MCF 10A (cell line): ENCODE measurements around the gene SVIP. TPM values are rescaled to one million over a fixed set of nuclear protein-coding genes. Genes with fewer than 3 reads are reported as not detected.

ENCODE experiments used
- BruUV-seq: library from RNA; stranded (reverse); fragments of 400-500 nt; replicated peaks from 2 replicates; lab custom pipeline; 2021; lab: Mats Ljungman, UMichigan
- CTCF ChIA-PET: fragments of 300-600 bp; sonication (Branson Sonifier 250); formaldehyde crosslinking; extraction: SDS; loops from one replicate; lab custom pipeline; 2021; ENCODE audit warnings: antibody characterized with exemption, inconsistent platforms; lab: Yijun Ruan, JAX
- POLR2A ChIA-PET: fragments of 300-600, 350-650 bp; sonication (Branson Sonifier 250); formaldehyde crosslinking; extraction: SDS; loops from one replicate; lab custom pipeline; 2020; ENCODE audit warnings: antibody characterized with exemption, inconsistent platforms; lab: Yijun Ruan, JAX
- DNase-seq: peaks from one replicate; pipeline ENCODE4 v3.0.0-alpha.2; 2018; ENCODE audit not compliant: unreplicated experiment
- H3K27ac Mint-ChIP-seq: one replicate; pipeline ENCODE4 v1.8.0; 2022; ENCODE audit warnings: mild to moderate bottlenecking, low read depth, mixed read lengths; ENCODE audit not compliant: unreplicated experiment
- H3K27me3 Mint-ChIP-seq: one replicate; pipeline ENCODE4 v1.8.0; 2022; ENCODE audit warnings: mixed read lengths; ENCODE audit not compliant: insufficient read depth, unreplicated experiment
- H3K36me3 Mint-ChIP-seq: one replicate; pipeline ENCODE4 v1.8.0; 2022; ENCODE audit warnings: mild to moderate bottlenecking, moderate library complexity, mixed read lengths; ENCODE audit not compliant: insufficient read depth, unreplicated experiment
- H3K4me1 Mint-ChIP-seq: one replicate; pipeline ENCODE4 v1.8.0; 2022; ENCODE audit warnings: mixed read lengths; ENCODE audit not compliant: insufficient read depth, unreplicated experiment
- H3K4me3 Mint-ChIP-seq: one replicate; pipeline ENCODE4 v1.8.0; 2022; ENCODE audit warnings: mild to moderate bottlenecking, moderate library complexity, mixed read lengths; ENCODE audit not compliant: unreplicated experiment
- H3K9me3 Mint-ChIP-seq: one replicate; pipeline ENCODE4 v1.8.0; 2022; ENCODE audit warnings: mixed read lengths; ENCODE audit not compliant: unreplicated experiment
- CTCF ChIP-seq: fragments of 200-600 bp; IDR thresholded peaks from one replicate; pipeline ENCODE4 v1.8.0; 2022; ENCODE audit warnings: antibody characterized with exemption, mild to moderate bottlenecking; ENCODE audit not compliant: unreplicated experiment
- intact Hi-C: fragments of 100-400 bp; cut with micrococcal nuclease; formaldehyde crosslinking; loops from 2 replicates; pipeline ENCODE4 v1.14.1; 2022
- total RNA-seq: library from RNA; stranded (reverse); gene quantifications from 2 replicates; pipeline ENCODE4 v1.2.3, GENCODE V29; 2022

Gene SVIP
- total RNA-seq, 1 experiment from 2014 or later, result 8.6 TPM

- Mint-ChIP-seq H3K4me3 (no peak overlapping the region), H3K36me3 (no peaks in the 10 kb centered on the region), H3K9me3 (no peaks in the 10 kb centered on the region), H3K4me1 (no peaks in the 10 kb centered on the region), H3K27ac (no peak overlapping the region), H3K27me3 (peaks cover 51% of the 10 kb centered on the region)
- intact Hi-C loops, result no loop called here
- no peak for DNase-seq
- ChIA-PET POLR2A (no interaction called here), CTCF (interaction anchor here (0.7 kb wide), 1 partner anchor 10 kb away, joined by 3 read pairs; no protein-coding TSS in a partner anchor)
- no peak for TF ChIP-seq CTCF
- no TSS peak for BruUV-seq
Measured at GRCh38 chr11:22780952-22781593, 48.5 kb downstream of the SVIP start.

GRCh38 chr11:22779850-22780249 is 49.8 kb downstream of the SVIP start:
- TF ChIP-seq CTCF, result no peak
- POLR2A ChIA-PET, result no interaction called here
- BruUV-seq, result no TSS peak
- no peaks in the 10 kb centered on the region for H3K36me3 Mint-ChIP-seq
- no peak overlapping the region for H3K4me3 Mint-ChIP-seq
- intact Hi-C loops, result no loop called here
- no peaks in the 10 kb centered on the region for H3K4me1 Mint-ChIP-seq
- H3K27me3 Mint-ChIP-seq, result peaks cover 63% of the 10 kb centered on the region
- DNase-seq, result no peak
- no peak overlapping the region for H3K27ac Mint-ChIP-seq
- no peaks in the 10 kb centered on the region for H3K9me3 Mint-ChIP-seq
- CTCF ChIA-PET, result no interaction called here

GRCh38 chr11:22778642-22779041 is 51.0 kb downstream of the SVIP start:
- no peaks in the 10 kb centered on the region for H3K9me3 Mint-ChIP-seq
- intact Hi-C loops, result no loop called here
- CTCF ChIA-PET, result interaction anchor here (0.6 to 3.0 kb wide), 5 partner anchors 9 to 444 kb away, joined by 3 to 22 read pairs (median 3); partner anchors contain the start of gene FANCF

GRCh38 chr11:22775248-22775647 is 54.4 kb downstream of the SVIP start:
- BruUV-seq, result no TSS peak
- CTCF ChIA-PET, result no interaction called here
- H3K9me3 Mint-ChIP-seq, result no peaks in the 10 kb centered on the region
- DNase-seq, result no peak
- no peaks in the 10 kb centered on the region for H3K4me1 Mint-ChIP-seq
- H3K27me3 Mint-ChIP-seq, result peaks cover 71% of the 10 kb centered on the region
- H3K36me3 Mint-ChIP-seq, result no peaks in the 10 kb centered on the region
- no peak overlapping the region for H3K4me3 Mint-ChIP-seq
- POLR2A ChIA-PET, result no interaction called here
- TF ChIP-seq CTCF, result no peak
- intact Hi-C loops, result no loop called here
- no peak overlapping the region for H3K27ac Mint-ChIP-seq

More at GRCh38 chr11:22778642-22779041, 51.0 kb downstream of the SVIP start:
- POLR2A ChIA-PET, result no interaction called here
- H3K27ac Mint-ChIP-seq, result no peak overlapping the region
- H3K4me1 Mint-ChIP-seq, result no peaks in the 10 kb centered on the region
- H3K4me3 Mint-ChIP-seq, result no peak overlapping the region
- no peak for DNase-seq
- no peaks in the 10 kb centered on the region for H3K36me3 Mint-ChIP-seq
- BruUV-seq, result no TSS peak
- no peak for TF ChIP-seq CTCF
- H3K27me3 Mint-ChIP-seq, result peaks cover 64% of the 10 kb centered on the region
